Naive B cell (primary cell): ENCODE results near the gene IQSEC1. TPM values are rescaled to one million over a fixed set of nuclear protein-coding genes. Genes with fewer than 3 reads are reported as not detected.
A peak's percentile ranks its signal among the peaks of the same experiment; 100 is the strongest.

Experiments used
- ATAC-seq, 2 donors: fragments of 150-1000 bp; cut with Tn5 transposase; 2 replicates each; pipeline ENCODE4 v1.10.0; 2021; ENCODE audit warnings: low read depth in 2 of 2, mild to moderate bottlenecking in 2 of 2, moderate library complexity in 2 of 2
- DNase-seq: peaks from one replicate; pipeline ENCODE4 v3.0.0; 2022
- H3K27ac Mint-ChIP-seq, 6 donors: one replicate each; pipeline ENCODE4 v1.8.0; 2020 to 2022; ENCODE audit warnings: mild to moderate bottlenecking in 6 of 6, mixed read lengths in 6 of 6, moderate library complexity in 5 of 6, inconsistent platforms in 2 of 6
- H3K27me3 Mint-ChIP-seq, 3 donors: one replicate each; pipeline ENCODE4 v1.8.0; 2021 to 2022; ENCODE audit warnings: mixed read lengths in 3 of 3, mild to moderate bottlenecking in 1 of 3
- H3K36me3 Mint-ChIP-seq, 2 donors: one replicate each; pipeline ENCODE4 v1.8.0; 2020 to 2022; ENCODE audit warnings: mixed read lengths in 2 of 2, inconsistent platforms in 1 of 2, mild to moderate bottlenecking in 1 of 2
- H3K4me1 Mint-ChIP-seq, 3 donors: one replicate each; pipeline ENCODE4 v1.8.0; 2020 to 2022; ENCODE audit warnings: mixed read lengths in 3 of 3, inconsistent platforms in 1 of 3, mild to moderate bottlenecking in 1 of 3, moderate library complexity in 1 of 3
- H3K4me3 Mint-ChIP-seq, 8 donors: one replicate each; pipeline ENCODE4 v1.8.0; 2020 to 2022; ENCODE audit warnings: mild to moderate bottlenecking in 8 of 8, mixed read lengths in 8 of 8, moderate library complexity in 8 of 8, inconsistent platforms in 2 of 8
- H3K9me3 Mint-ChIP-seq, 7 donors: one replicate each; pipeline ENCODE4 v1.8.0; 2020 to 2022; ENCODE audit warnings: mixed read lengths in 7 of 7, mild to moderate bottlenecking in 5 of 7, inconsistent platforms in 2 of 7, moderate library complexity in 1 of 7
- polyA plus RNA-seq, 6 donors: library from polyadenylated mRNA; unstranded; fragments of 300-500 nt; fragmentation: Illumina TruSeq; gene quantifications; one replicate each; pipeline ENCODE4 v1.2.3, GENCODE V29; 2021; ENCODE audit warnings: low read depth in 6 of 6

The IQSEC1 gene
- polyA plus RNA-seq, 6 donors from 2014 or later: 14.6 to 73.4 (median 36.9) TPM

GRCh38 chr3:12894629-12895028 lies 178.6 kb downstream of the IQSEC1 start:
- H3K36me3 Mint-ChIP-seq: peaks cover 0 to 4% of the 10 kb centered on the region in 2 donors
- peaks cover 0 to under 1% (median 0%) of the 10 kb centered on the region in 7 donors for H3K9me3 Mint-ChIP-seq
- H3K4me3 Mint-ChIP-seq: peak overlapping the region in 1 of 8 donors; percentile 20
- ATAC-seq (no peak), DNase-seq (no peak)
- H3K4me1 Mint-ChIP-seq: peaks cover 17 to 29% (median 20%) of the 10 kb centered on the region in 3 donors
- H3K27ac Mint-ChIP-seq: peak overlapping the region in 3 of 6 donors; percentile 26 to 91 (median 82)
- H3K27me3 Mint-ChIP-seq: peaks cover 2 to 17% (median 5%) of the 10 kb centered on the region in 3 donors

GRCh38 chr3:12893852-12894251 lies 179.4 kb downstream of the IQSEC1 start:
- Mint-ChIP-seq H3K27me3 (peaks cover 5 to 17% (median 5%) of the 10 kb centered on the region in 3 donors), H3K4me1 (peaks cover 17 to 29% (median 20%) of the 10 kb centered on the region in 3 donors), H3K4me3 (no peak overlapping the region), H3K27ac (peak overlapping the region in 2 of 6 donors; percentile 49 to 80), H3K36me3 (no peaks in the 10 kb centered on the region), H3K9me3 (no peaks in the 10 kb centered on the region)
- DNase-seq (no peak), ATAC-seq (no peak)

GRCh38 chr3:12893247-12893646 lies 180.0 kb downstream of the IQSEC1 start:
- H3K27ac Mint-ChIP-seq: peak overlapping the region in 3 of 6 donors; percentile 43 to 68 (median 63)
- no peak overlapping the region for H3K4me3 Mint-ChIP-seq
- DNase-seq: no peak

GRCh38 chr3:12892840-12893189 lies 180.4 kb downstream of the IQSEC1 start:
- H3K27ac Mint-ChIP-seq: peak overlapping the region in 2 of 6 donors; percentile 43 to 63
- no peak for DNase-seq
- no peaks in the 10 kb centered on the region for H3K36me3 Mint-ChIP-seq
- no peak for ATAC-seq
- no peak overlapping the region for H3K4me3 Mint-ChIP-seq
- peaks cover 17 to 29% (median 20%) of the 10 kb centered on the region in 3 donors for H3K4me1 Mint-ChIP-seq
- H3K9me3 Mint-ChIP-seq: no peaks in the 10 kb centered on the region
- peaks cover 5 to 20% (median 5%) of the 10 kb centered on the region in 3 donors for H3K27me3 Mint-ChIP-seq

More at GRCh38 chr3:12893247-12893646, 180.0 kb downstream of the IQSEC1 start:
- no peaks in the 10 kb centered on the region for H3K9me3 Mint-ChIP-seq
- peaks cover 17 to 29% (median 20%) of the 10 kb centered on the region in 3 donors for H3K4me1 Mint-ChIP-seq
- H3K27me3 Mint-ChIP-seq: peaks cover 5 to 20% (median 5%) of the 10 kb centered on the region in 3 donors
- no peaks in the 10 kb centered on the region for H3K36me3 Mint-ChIP-seq
- no peak for ATAC-seq

- H3K9me3 Mint-ChIP-seq: no peaks in the 10 kb centered on the region
- peak; percentile 20 to 58 for ATAC-seq
- H3K27me3 Mint-ChIP-seq: peaks cover 5 to 20% (median 5%) of the 10 kb centered on the region in 3 donors
- H3K27ac Mint-ChIP-seq: peak overlapping the region in 1 of 6 donors; percentile 4
- H3K36me3 Mint-ChIP-seq: no peaks in the 10 kb centered on the region
- peaks cover 17 to 30% (median 20%) of the 10 kb centered on the region in 3 donors for H3K4me1 Mint-ChIP-seq
- H3K4me3 Mint-ChIP-seq: peak overlapping the region in 7 of 8 donors; percentile 1 to 84 (median 58)
- DNase-seq: peak; percentile 49
These were observed 181.0 kb downstream of the IQSEC1 start for GRCh38 chr3:12891985-12892839.

GRCh38 chr3:12891391-12891984 lies 181.7 kb downstream of the IQSEC1 start:
- Mint-ChIP-seq H3K9me3 (no peaks in the 10 kb centered on the region), H3K36me3 (no peaks in the 10 kb centered on the region), H3K4me3 (peak overlapping the region in 5 of 8 donors; percentile 6 to 84 (median 58)), H3K27ac (peak overlapping the region in 1 of 6 donors; percentile 4), H3K4me1 (peaks cover 21 to 37% (median 21%) of the 10 kb centered on the region in 3 donors), H3K27me3 (peaks cover 5 to 20% (median 5%) of the 10 kb centered on the region in 3 donors)
- DNase-seq (no peak), ATAC-seq (no peak)

- Mint-ChIP-seq H3K36me3 (no peaks in the 10 kb centered on the region), H3K27me3 (peaks cover 5 to 20% (median 5%) of the 10 kb centered on the region in 3 donors), H3K4me3 (no peak overlapping the region), H3K4me1 (peaks cover 25 to 44% (median 27%) of the 10 kb centered on the region in 3 donors), H3K27ac (peak overlapping the region in 2 of 6 donors; percentile 9 to 14), H3K9me3 (no peaks in the 10 kb centered on the region)
- DNase-seq (no peak), ATAC-seq (no peak)
These were observed 182.4 kb downstream of the IQSEC1 start for GRCh38 chr3:12890610-12891390.

- Mint-ChIP-seq H3K9me3 (peaks cover 0 to 2% (median 0%) of the 10 kb centered on the region in 7 donors), H3K4me3 (peak overlapping the region in 5 of 8 donors; percentile 50 to 67 (median 56)), H3K36me3 (no peaks in the 10 kb centered on the region), H3K27ac (peak overlapping the region in 2 of 6 donors; percentile 12 to 57), H3K27me3 (peaks cover under 1 to 20% (median 5%) of the 10 kb centered on the region in 3 donors), H3K4me1 (peaks cover 22 to 45% (median 43%) of the 10 kb centered on the region in 3 donors)
- no peak for ATAC-seq
- no peak for DNase-seq
These were observed 186.5 kb downstream of the IQSEC1 start for GRCh38 chr3:12886736-12887135.

- Mint-ChIP-seq H3K4me3 (peak overlapping the region; percentile 50 to 82 (median 64)), H3K27ac (peak overlapping the region in 2 of 6 donors; percentile 12 to 57), H3K9me3 (peaks cover 0 to 5% (median 0%) of the 10 kb centered on the region in 7 donors), H3K4me1 (peaks cover 22 to 47% (median 46%) of the 10 kb centered on the region in 3 donors), H3K36me3 (no peaks in the 10 kb centered on the region), H3K27me3 (peaks cover 0 to 18% (median 5%) of the 10 kb centered on the region in 3 donors)
- DNase-seq (peak; percentile 39), ATAC-seq (peak; percentile 78 to 82)
These were observed 187.0 kb downstream of the IQSEC1 start for GRCh38 chr3:12886106-12886679.

- H3K27ac Mint-ChIP-seq: no peak overlapping the region
These were observed 187.7 kb downstream of the IQSEC1 start for GRCh38 chr3:12885583-12885930.

GRCh38 chr3:12884790-12885582 lies 188.2 kb downstream of the IQSEC1 start:
- Mint-ChIP-seq H3K36me3 (no peaks in the 10 kb centered on the region), H3K4me3 (peak overlapping the region in 5 of 8 donors; percentile 12 to 75 (median 55)), H3K27ac (peak overlapping the region in 2 of 6 donors; percentile 51 to 84), H3K27me3 (peaks cover 0 to 6% (median 5%) of the 10 kb centered on the region in 3 donors), H3K4me1 (peaks cover 22 to 45% (median 37%) of the 10 kb centered on the region in 3 donors), H3K9me3 (peaks cover 0 to 6% (median 0%) of the 10 kb centered on the region in 7 donors)
- ATAC-seq: peak; percentile 32 to 44
- DNase-seq: no peak

More at GRCh38 chr3:12885583-12885930, 187.7 kb downstream of the IQSEC1 start:
- DNase-seq (no peak), ATAC-seq (no peak)
- peaks cover 0 to 12% (median 5%) of the 10 kb centered on the region in 3 donors for H3K27me3 Mint-ChIP-seq
- H3K9me3 Mint-ChIP-seq: peaks cover 0 to 6% (median 0%) of the 10 kb centered on the region in 7 donors
- peak overlapping the region in 5 of 8 donors; percentile 55 to 82 (median 56) for H3K4me3 Mint-ChIP-seq
- H3K36me3 Mint-ChIP-seq: no peaks in the 10 kb centered on the region
- peaks cover 22 to 45% (median 39%) of the 10 kb centered on the region in 3 donors for H3K4me1 Mint-ChIP-seq
